Astrocyte (in vitro differentiated cells and primary cell): ENCODE data around the gene PFKL. TPM values are rescaled to one million over a fixed set of nuclear protein-coding genes. Genes with fewer than 3 reads are reported as not detected.

Experiments
- DNase-seq: peaks from one replicate; pipeline ENCODE4 v3.0.0-alpha.2; 2010; ENCODE audit warnings: low read depth
- FAIRE-seq: peaks from 2 replicates; lab custom pipeline; 2011; peaks lifted over from hg19 to GRCh38; lab: Jason Lieb, UNC
- H2AFZ ChIP-seq: 2 replicates; pipeline ENCODE4 v1.6.0; 2012; ENCODE audit warnings: low read depth, low read length, inconsistent platforms
- H3K27ac ChIP-seq: 2 replicates; pipeline ENCODE4 v1.5.1; 2011; ENCODE audit warnings: low read depth, low read length, inconsistent platforms
- H3K27me3 ChIP-seq: 2 replicates; pipeline ENCODE4 v1.6.0; 2011; ENCODE audit warnings: low read length, inconsistent platforms; ENCODE audit not compliant: insufficient read depth
- H3K36me3 ChIP-seq: 2 replicates; pipeline ENCODE4 v1.5.1; 2011; ENCODE audit warnings: low read length, inconsistent platforms; ENCODE audit not compliant: insufficient read depth
- H3K4me1 ChIP-seq: 2 replicates; pipeline ENCODE4 v1.5.1; 2011; ENCODE audit warnings: low read length, inconsistent platforms; ENCODE audit not compliant: insufficient read depth
- H3K4me2 ChIP-seq: 2 replicates; pipeline ENCODE4 v1.6.0; 2012; ENCODE audit warnings: low read length, inconsistent platforms
- H3K4me3 ChIP-seq: 2 replicates; pipeline ENCODE4 v1.5.1; 2011; ENCODE audit warnings: low read depth, mild to moderate bottlenecking, low read length, inconsistent platforms; ENCODE audit not compliant: insufficient read depth
- H3K79me2 ChIP-seq: 2 replicates; pipeline ENCODE4 v1.6.0; 2012; ENCODE audit warnings: mild to moderate bottlenecking, low read length, inconsistent platforms; ENCODE audit not compliant: insufficient read depth
- H3K9ac ChIP-seq: 2 replicates; pipeline ENCODE4 v1.6.0; 2012; ENCODE audit warnings: mild to moderate bottlenecking, low read length, inconsistent platforms
- H3K9me3 ChIP-seq: 2 replicates; pipeline ENCODE4 v1.5.1; 2012; ENCODE audit warnings: low read depth, mild to moderate bottlenecking, low read length, inconsistent platforms; ENCODE audit not compliant: insufficient read depth
- H4K20me1 ChIP-seq: 2 replicates; pipeline ENCODE4 v1.6.0; 2012; ENCODE audit warnings: low read length, inconsistent platforms; ENCODE audit not compliant: insufficient read depth
- H3K27ac Mint-ChIP-seq: one replicate; pipeline ENCODE4 v1.8.0; 2021; ENCODE audit warnings: mild to moderate bottlenecking, mixed read lengths; ENCODE audit not compliant: unreplicated experiment
- H3K27me3 Mint-ChIP-seq: one replicate; pipeline ENCODE4 v1.8.0; 2021; ENCODE audit warnings: low read depth, mixed read lengths; ENCODE audit not compliant: unreplicated experiment
- H3K36me3 Mint-ChIP-seq: one replicate; pipeline ENCODE4 v1.8.0; 2021; ENCODE audit warnings: low read depth, mixed read lengths; ENCODE audit not compliant: unreplicated experiment
- H3K4me1 Mint-ChIP-seq: one replicate; pipeline ENCODE4 v1.8.0; 2021; ENCODE audit warnings: low read depth, mixed read lengths; ENCODE audit not compliant: unreplicated experiment
- H3K4me3 Mint-ChIP-seq: one replicate; pipeline ENCODE4 v1.8.0; 2021; ENCODE audit warnings: mild to moderate bottlenecking, moderate library complexity, mixed read lengths; ENCODE audit not compliant: unreplicated experiment
- H3K9me3 Mint-ChIP-seq: one replicate; pipeline ENCODE4 v1.8.0; 2021; ENCODE audit warnings: mild to moderate bottlenecking, mixed read lengths; ENCODE audit not compliant: unreplicated experiment
- CTCF ChIP-seq: IDR thresholded peaks from 2 replicates; pipeline ENCODE4 v1.5.1; 2011; ENCODE audit warnings: low read depth, mild to moderate bottlenecking, inconsistent platforms, low read length, moderate library complexity; ENCODE audit not compliant: insufficient read depth
- EZH2 ChIP-seq: IDR thresholded peaks from 2 replicates; pipeline ENCODE4 v1.6.1; 2012; ENCODE audit warnings: mild to moderate bottlenecking, low read length, inconsistent platforms; ENCODE audit not compliant: insufficient read depth
- total RNA-seq: library from RNA; stranded (reverse); gene quantifications from 2 replicates; pipeline ENCODE4 v1.2.1, GENCODE V29; 2021

The PFKL gene
- total RNA-seq, 1 donor from 2014 or later: 109 TPM

- H3K27ac ChIP-seq: no peak overlapping the region
- no peak for FAIRE-seq
- H4K20me1 ChIP-seq: peaks cover 63% of the 10 kb centered on the region
Observed at GRCh38 chr21:44303490-44303981, 3.7 kb downstream of the PFKL start.

GRCh38 chr21:44304011-44304616, 4.3 kb downstream of the PFKL start:
- no peaks in the 10 kb centered on the region for H3K27me3 ChIP-seq
- no peak overlapping the region for H3K4me3 ChIP-seq
- H3K9ac ChIP-seq: no peak overlapping the region
- Mint-ChIP-seq H3K4me3 (no peak overlapping the region), H3K27me3 (no peaks in the 10 kb centered on the region), H3K36me3 (peaks cover 3% of the 10 kb centered on the region), H3K27ac (no peak overlapping the region), H3K9me3 (no peaks in the 10 kb centered on the region), H3K4me1 (peaks cover 19% of the 10 kb centered on the region)
- H3K27ac ChIP-seq: no peak overlapping the region
- H4K20me1 ChIP-seq: peaks cover 68% of the 10 kb centered on the region
- no peaks in the 10 kb centered on the region for H3K9me3 ChIP-seq
- peaks cover 44% of the 10 kb centered on the region for H3K79me2 ChIP-seq
- no peaks in the 10 kb centered on the region for H3K36me3 ChIP-seq
- no peak for DNase-seq
- H3K4me1 ChIP-seq: peaks cover 13% of the 10 kb centered on the region
- no peak overlapping the region for H3K4me2 ChIP-seq
- H2AFZ ChIP-seq: no peak overlapping the region
- TF ChIP-seq CTCF: no peak
- TF ChIP-seq EZH2: no peak
- no peak for FAIRE-seq

More at GRCh38 chr21:44303490-44303981, 3.7 kb downstream of the PFKL start:
- Histone ChIP-seq H3K4me2 (no peak overlapping the region), H3K9ac (no peak overlapping the region), H3K36me3 (no peaks in the 10 kb centered on the region), H2AFZ (no peak overlapping the region), H3K4me3 (no peak overlapping the region), H3K79me2 (peaks cover 44% of the 10 kb centered on the region), H3K4me1 (peaks cover 13% of the 10 kb centered on the region), H3K9me3 (no peaks in the 10 kb centered on the region), H3K27me3 (no peaks in the 10 kb centered on the region)
- Mint-ChIP-seq H3K36me3 (peaks cover 3% of the 10 kb centered on the region), H3K4me1 (peaks cover 19% of the 10 kb centered on the region), H3K27ac (no peak overlapping the region), H3K4me3 (no peak overlapping the region), H3K9me3 (no peaks in the 10 kb centered on the region), H3K27me3 (no peaks in the 10 kb centered on the region)
- no peak for DNase-seq
- no peak for TF ChIP-seq CTCF
- TF ChIP-seq EZH2: no peak

GRCh38 chr21:44304877-44305293, 5.0 kb downstream of the PFKL start:
- Histone ChIP-seq H3K9ac (peak overlapping the region; percentile 30), H3K4me3 (no peak overlapping the region), H3K27ac (no peak overlapping the region), H3K9me3 (no peaks in the 10 kb centered on the region), H2AFZ (no peak overlapping the region), H3K4me2 (no peak overlapping the region), H4K20me1 (peaks cover 72% of the 10 kb centered on the region), H3K79me2 (peaks cover 44% of the 10 kb centered on the region), H3K27me3 (no peaks in the 10 kb centered on the region), H3K36me3 (no peaks in the 10 kb centered on the region), H3K4me1 (peaks cover 10% of the 10 kb centered on the region)
- Mint-ChIP-seq H3K9me3 (no peaks in the 10 kb centered on the region), H3K4me3 (no peak overlapping the region), H3K36me3 (peaks cover 3% of the 10 kb centered on the region), H3K27ac (no peak overlapping the region), H3K27me3 (no peaks in the 10 kb centered on the region), H3K4me1 (peaks cover 16% of the 10 kb centered on the region)
- peak; percentile 12 for DNase-seq
- no peak for FAIRE-seq
- no peak for TF ChIP-seq EZH2
- peak; percentile 41 for TF ChIP-seq CTCF
